ENCODE data around the gene RGS2.
A peak's percentile ranks its signal among the peaks of the same experiment; 100 is the strongest.

RGS2 gene

DNA sequence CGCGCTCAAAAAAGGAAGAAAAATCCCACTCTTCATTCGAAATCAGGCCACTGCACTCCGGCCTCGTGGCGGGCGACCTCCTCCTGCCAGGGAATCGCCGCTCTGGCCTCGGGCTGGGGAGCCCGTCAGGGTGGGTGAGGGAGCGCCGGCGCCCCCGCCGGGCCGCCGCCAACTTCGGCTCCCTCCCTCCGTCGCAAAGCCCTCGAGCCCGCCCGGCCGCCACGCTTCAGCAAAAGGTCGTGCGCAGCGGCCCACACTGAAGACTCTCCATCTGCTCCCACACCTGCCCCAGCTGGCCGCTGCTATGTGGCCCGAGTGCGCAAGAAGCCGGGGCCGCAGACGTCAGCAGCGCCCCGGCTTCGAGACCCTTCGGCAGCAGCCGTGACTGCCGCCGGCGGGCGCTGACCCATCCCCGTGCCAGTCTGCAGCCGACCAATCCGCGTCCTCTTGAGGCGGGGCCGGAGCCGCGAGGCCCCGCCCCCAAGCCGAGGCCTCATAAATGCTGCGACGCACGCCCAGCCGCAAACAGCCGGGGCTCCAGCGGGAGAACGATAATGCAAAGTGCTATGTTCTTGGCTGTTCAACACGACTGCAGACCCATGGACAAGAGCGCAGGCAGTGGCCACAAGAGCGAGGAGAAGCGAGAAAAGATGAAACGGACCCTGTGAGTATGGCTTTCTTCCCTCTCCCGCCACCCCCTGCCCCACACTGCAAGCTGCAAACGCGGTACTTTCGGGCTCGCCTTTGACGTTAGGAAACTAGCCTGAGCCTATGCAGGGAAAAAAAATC is at the start of gene RGS2:
TSS of gene RGS2 (plus strand) at position 522 of the 789 bp plus-strand sequence. CDS start at position 555, 33 bp downstream.
- in situ Hi-C loops (cut with MboI; ENCODE audit: low sequenced_read_pairs, unreplicated experiment) = loop anchor here (25.0 kb wide), 2 partner anchors 204 to 304 kb away; partner anchors contain the start of genes CDC73 and GLRX2
- peak; percentile 92 for DNase-seq (ENCODE audit: low spot score)
- TF ChIP-seq, protein P1, sequence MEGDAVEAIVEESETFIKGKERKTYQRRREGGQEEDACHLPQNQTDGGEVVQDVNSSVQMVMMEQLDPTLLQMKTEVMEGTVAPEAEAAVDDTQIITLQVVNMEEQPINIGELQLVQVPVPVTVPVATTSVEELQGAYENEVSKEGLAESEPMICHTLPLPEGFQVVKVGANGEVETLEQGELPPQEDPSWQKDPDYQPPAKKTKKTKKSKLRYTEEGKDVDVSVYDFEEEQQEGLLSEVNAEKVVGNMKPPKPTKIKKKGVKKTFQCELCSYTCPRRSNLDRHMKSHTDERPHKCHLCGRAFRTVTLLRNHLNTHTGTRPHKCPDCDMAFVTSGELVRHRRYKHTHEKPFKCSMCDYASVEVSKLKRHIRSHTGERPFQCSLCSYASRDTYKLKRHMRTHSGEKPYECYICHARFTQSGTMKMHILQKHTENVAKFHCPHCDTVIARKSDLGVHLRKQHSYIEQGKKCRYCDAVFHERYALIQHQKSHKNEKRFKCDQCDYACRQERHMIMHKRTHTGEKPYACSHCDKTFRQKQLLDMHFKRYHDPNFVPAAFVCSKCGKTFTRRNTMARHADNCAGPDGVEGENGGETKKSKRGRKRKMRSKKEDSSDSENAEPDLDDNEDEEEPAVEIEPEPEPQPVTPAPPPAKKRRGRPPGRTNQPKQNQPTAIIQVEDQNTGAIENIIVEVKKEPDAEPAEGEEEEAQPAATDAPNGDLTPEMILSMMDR (IDR thresholded peaks at IDR 0.05; ENCODE audit: borderline replicate concordance, control extremely low read depth, extremely low read depth, insufficient read depth, missing control alignments) = no peak

DNA sequence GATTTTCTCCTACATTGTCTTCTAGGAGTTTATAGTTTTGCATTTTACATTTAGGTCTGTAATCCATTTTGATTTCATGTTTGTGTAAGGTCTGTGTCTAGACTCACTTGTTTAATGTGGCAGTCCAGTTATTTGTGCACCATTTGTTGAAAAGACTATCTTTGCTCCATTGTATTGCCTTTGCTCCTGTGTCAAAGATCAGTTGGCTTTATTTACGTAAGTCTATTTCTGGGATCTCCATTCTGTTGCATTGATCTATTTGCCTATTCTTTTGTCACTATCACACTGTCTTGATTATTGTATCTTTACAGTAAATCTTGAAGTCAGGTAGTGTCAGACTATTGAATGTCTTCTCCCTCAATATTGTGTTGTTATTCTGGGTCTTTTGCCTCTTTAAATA is 49.7 kb upstream of the RGS2 start:
- no peak for DNase-seq (ENCODE audit: low spot score)

GRCh38 chr1:192762265-192762664 is 46.6 kb upstream of the RGS2 start:
- DNase-seq (ENCODE audit: low spot score) = no peak
- in situ Hi-C loops (cut with MboI; ENCODE audit: low sequenced_read_pairs, unreplicated experiment) = no loop called here
- TF ChIP-seq, protein P1 (IDR thresholded peaks at IDR 0.05; ENCODE audit: borderline replicate concordance, control extremely low read depth, extremely low read depth, insufficient read depth, missing control alignments) = no peak

More for the DNA sequence above, 49.7 kb upstream of the RGS2 start:
- TF ChIP-seq, protein P1 (IDR thresholded peaks at IDR 0.05; ENCODE audit: borderline replicate concordance, control extremely low read depth, extremely low read depth, insufficient read depth, missing control alignments) = no peak
- in situ Hi-C loops (cut with MboI; ENCODE audit: low sequenced_read_pairs, unreplicated experiment) = no loop called here

DNA sequence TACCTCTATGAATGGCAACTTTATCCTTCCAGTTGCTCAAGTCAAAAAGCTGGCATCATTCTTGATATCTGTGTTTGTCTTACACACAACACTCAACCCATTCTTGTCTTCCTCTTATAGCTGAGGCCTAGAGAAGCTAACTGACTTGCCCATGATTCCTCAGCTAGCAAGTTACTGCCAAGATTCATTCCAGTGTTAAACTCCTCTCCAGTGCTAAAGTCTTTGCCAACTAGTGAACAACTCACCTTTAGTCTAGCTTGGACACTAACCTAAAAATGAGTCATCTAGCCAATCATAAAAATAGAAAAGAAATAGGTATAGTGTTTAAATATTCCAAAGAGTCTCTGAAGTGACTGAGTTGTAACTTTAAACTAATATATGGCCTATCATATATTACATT is 45.6 kb upstream of the RGS2 start:
- DNase-seq (ENCODE audit: low spot score) = no peak
- TF ChIP-seq, protein P1 (IDR thresholded peaks at IDR 0.05; ENCODE audit: borderline replicate concordance, control extremely low read depth, extremely low read depth, insufficient read depth, missing control alignments) = no peak
- in situ Hi-C loops (cut with MboI; ENCODE audit: low sequenced_read_pairs, unreplicated experiment) = no loop called here

DNA sequence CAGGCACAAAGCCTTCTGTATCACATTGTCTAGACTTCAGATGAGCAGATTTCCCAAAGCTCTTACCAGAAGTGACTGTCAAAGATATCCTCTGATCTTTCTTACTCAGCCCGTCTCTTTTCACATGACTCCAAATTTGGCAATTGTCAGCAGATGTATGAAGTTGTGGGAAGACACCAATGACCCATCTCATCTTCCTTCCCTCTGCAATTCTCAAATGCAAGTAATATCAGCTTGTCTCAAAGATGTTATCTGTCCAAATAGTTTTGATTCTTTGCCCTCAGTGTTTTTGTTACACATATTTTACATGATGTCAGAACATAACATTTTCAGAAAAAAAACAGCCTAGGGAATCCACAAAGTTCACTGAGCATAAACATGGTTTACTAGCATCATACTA is 45.1 kb upstream of the RGS2 start:
- in situ Hi-C loops (cut with MboI; ENCODE audit: low sequenced_read_pairs, unreplicated experiment) = no loop called here
- no peak for DNase-seq (ENCODE audit: low spot score)
- TF ChIP-seq, protein P1 (IDR thresholded peaks at IDR 0.05; ENCODE audit: borderline replicate concordance, control extremely low read depth, extremely low read depth, insufficient read depth, missing control alignments) = no peak

GRCh38 chr1:192764675-192765074 is 44.2 kb upstream of the RGS2 start:
- in situ Hi-C loops (cut with MboI; ENCODE audit: low sequenced_read_pairs, unreplicated experiment) = no loop called here
- DNase-seq (ENCODE audit: low spot score) = no peak
- TF ChIP-seq, protein P1 (IDR thresholded peaks at IDR 0.05; ENCODE audit: borderline replicate concordance, control extremely low read depth, extremely low read depth, insufficient read depth, missing control alignments) = no peak
